NCI-H1092 treated with DMSO at 0.1 percent for 48 hours (cell line): Measurements from ENCODE around the gene SLC2A11.
"Not testable (repeated sequence)": the region's sequence is repeated elsewhere in the genome, so short reads cannot be mapped to it uniquely, and the experiment has no call there.

ENCODE experiments used
- DNase-seq: peaks from one replicate; lab custom pipeline; 2025; lab: John Stamatoyannopoulos, UW

Gene SLC2A11

DNA sequence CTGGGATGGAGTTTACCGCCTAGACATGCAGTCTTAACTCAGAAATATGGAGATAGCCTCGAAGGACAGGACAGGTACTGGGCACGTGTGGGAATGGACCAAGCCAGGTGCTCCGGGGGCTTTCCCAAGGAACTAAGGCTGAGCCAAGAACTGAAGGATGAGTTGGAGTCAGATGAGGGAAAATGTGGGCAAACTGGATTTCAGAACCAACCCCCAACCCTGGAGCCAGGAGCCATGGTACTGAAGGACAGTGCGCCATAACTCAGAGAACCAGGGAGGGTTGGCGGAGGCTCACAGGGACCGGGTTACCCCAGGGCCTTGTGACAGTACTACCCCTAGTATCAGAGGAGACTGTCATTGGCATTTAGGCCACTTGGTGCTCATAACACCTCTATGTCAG is 34.1 kb downstream of the SLC2A11 start:
- no peak for DNase-seq

DNA sequence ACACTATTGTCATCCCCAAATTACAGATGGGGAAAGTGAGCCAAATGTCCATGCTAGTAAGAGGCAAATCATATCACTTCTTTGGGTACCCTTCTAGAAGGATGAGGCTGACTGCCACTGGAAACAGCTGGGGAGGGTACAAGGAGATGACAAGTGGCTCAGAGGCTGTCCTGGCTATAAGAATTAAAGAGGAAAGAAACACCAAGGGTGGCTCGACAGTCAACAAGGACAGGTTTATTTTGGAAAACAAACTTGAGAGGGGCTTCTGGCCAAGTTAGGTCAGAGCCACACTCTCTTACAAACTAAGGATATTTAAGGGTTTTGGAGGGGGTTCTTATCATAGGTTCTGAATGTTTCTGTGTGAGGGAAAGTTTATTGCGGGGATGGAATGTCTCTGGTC is 34.5 kb downstream of the SLC2A11 start:
- no peak for DNase-seq

GRCh38 chr22:23892706-23893105 is 35.0 kb downstream of the SLC2A11 start:
- no peak for DNase-seq

DNA sequence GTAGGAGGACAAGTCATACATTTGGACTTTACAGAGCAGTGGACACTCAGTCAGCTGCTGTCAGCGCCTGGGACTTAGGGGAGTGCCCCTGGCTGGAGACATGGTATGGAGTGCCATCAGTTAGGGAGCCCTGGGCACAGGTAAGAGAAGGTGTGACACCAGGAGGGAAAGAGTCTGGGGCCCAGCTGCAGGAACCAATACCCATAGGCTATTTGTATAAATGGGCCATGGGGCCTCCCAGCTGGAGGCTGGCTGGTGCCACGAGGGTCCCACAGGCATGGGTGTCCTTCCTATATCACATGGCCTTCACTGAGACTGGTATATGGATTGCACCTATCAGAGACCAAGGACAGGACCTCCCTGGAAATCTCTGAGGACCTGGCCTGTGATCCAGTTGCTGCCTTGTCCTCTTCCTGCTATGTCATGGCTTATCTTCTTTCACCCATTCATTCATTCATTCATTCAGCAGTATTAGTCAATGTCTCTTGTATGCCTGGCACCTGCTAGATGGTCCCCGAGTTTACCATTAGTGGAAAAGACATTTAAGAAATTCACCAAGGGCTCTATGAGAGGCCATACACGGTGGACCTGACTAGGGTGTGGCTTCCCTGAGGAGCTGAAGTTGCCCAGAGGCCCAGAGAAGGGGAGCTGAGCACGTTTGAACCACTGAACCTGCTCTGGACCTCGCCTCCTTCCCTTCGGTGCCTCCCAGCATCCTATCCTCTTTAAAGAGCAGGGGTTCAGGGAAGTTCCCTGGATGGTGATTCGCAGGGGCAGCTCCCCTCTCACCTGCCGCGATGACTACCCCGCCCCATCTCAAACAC is 35.7 kb downstream of the SLC2A11 start:
- DNase-seq, result no peak

- peak; percentile 87 for DNase-seq
These were observed 36.5 kb downstream of the SLC2A11 start, which contains the start of gene MIF for GRCh38 chr22:23893945-23894709. TSS of gene MIF (plus strand) at chr22:23894383. CDS start at chr22:23894475, 92 bp downstream.

DNA sequence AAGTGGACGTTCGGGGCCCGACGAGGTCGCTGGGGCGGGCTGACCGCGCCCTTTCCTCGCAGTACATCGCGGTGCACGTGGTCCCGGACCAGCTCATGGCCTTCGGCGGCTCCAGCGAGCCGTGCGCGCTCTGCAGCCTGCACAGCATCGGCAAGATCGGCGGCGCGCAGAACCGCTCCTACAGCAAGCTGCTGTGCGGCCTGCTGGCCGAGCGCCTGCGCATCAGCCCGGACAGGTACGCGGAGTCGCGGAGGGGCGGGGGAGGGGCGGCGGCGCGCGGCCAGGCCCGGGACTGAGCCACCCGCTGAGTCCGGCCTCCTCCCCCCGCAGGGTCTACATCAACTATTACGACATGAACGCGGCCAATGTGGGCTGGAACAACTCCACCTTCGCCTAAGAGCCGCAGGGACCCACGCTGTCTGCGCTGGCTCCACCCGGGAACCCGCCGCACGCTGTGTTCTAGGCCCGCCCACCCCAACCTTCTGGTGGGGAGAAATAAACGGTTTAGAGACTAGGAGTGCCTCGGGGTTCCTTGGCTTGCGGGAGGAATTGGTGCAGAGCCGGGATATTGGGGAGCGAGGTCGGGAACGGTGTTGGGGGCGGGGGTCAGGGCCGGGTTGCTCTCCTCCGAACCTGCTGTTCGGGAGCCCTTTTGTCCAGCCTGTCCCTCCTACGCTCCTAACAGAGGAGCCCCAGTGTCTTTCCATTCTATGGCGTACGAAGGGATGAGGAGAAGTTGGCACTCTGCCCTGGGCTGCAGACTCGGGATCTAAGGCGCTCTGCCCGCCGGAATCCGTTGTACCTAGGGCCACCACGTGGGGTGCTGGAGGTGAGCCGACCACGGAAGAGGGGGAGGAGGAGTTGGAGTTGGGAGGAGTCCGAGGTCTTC is 37.3 kb downstream of the SLC2A11 start:
- DNase-seq, result peak; percentile 62

DNA sequence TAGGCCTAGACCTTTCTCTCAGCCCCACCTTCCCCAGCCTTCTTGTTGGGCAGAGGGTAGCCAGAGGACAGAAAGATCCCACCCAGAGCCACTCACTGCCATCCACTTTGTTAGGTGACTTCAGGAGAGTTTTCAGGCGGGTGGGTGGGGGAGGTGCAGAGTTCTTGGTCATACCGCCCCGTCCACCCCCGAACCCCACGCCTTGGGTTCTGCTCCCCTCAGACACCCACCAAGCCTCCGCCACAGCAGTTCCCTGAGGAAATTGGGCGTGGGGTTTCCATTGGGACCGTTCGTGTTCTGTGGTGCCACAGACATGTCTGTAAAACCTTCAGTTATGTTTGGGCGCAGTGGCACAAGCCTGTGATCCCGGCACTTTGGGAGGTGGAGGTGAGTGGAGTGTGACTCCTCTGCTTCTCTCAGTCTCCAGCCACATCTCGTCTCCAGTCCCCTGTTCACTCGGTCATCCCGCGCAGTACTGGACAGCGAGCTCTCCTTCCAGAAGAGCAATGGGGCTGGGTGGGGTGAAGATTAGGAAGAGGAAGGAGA is 38.0 kb downstream of the SLC2A11 start:
- no peak for DNase-seq

GRCh38 chr22:23896166-23896522 is 38.5 kb downstream of the SLC2A11 start:
- no peak for DNase-seq

DNA sequence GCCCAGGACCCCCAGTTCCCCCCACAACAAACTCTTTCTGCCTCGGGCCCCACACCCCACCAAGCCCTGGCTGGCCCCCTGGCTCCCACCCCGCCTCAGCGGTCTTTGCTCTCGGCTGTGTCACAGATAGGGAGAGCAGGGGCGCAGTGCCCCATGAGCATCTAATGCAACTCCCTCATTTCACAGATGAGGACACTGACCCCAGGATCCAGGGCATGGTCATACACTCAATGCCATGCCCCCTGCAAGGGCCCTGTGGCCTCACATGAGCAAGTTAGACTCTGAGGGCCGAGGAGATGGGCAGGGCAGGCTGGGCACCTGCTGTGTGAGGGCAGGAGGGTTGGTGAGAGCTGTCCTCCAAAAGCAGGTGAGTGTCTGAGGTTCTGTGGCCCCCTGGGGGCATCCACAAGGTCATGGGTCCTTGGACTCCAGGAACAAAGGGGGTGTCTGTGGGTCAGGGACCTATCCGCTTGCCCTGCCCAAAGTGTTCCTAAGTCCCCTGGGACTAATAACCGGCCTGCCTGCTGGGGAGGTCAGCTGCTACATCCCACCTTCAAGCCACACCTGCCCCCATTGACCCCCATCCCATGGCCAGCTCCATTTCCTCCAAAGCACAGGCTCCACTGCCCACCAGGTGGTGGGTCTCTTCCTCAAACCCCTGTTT is 39.0 kb downstream of the SLC2A11 start:
- no peak for DNase-seq

- DNase-seq, result no peak
These were observed 39.6 kb downstream of the SLC2A11 start for GRCh38 chr22:23897320-23897719.

DNA sequence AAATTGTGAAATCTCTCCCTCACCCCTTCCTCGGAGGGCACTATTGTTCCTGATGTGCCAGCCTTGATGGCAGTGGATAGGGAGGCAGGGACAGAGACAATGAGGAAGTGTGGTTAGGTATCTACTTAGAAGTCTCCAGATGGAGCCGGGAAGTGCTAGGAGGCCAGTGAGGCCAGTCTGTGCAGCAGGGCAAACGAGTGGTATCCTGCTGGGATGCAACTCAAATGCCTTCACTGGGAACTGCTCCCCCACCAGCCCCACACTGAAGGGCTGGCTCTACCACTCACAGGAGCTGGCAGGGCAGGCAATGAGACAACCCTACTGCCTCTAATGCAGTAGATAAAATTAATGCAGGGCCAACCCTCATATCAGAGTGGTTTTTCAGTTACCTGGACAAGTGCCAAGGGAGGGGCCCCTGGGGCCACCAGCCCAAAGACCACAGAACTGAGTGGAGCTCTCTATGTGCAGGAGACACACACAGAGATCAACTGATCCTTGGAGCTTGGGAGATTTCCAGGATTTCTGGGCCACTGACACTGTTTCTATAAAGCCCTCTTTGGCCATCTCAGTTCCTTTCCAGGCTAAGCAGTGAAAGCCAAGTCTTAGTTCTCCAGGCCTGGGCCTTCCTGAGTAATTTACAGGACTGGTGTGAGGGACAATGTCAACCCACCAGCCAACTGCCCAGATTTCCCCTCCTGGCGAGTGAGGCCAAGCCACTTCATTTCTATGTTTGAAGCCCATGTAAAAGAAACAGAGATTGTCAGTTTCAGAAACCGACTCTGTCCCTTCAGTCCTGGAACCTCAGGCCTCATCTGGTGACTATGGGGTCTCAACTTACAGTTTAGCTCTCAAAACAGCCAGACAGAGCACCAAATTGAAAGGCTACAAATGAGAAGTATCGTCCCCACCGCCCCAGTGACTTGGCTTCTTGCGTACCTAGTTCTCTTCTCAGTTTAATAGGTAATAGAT is 40.6 kb downstream of the SLC2A11 start:
- DNase-seq, result no peak

DNA sequence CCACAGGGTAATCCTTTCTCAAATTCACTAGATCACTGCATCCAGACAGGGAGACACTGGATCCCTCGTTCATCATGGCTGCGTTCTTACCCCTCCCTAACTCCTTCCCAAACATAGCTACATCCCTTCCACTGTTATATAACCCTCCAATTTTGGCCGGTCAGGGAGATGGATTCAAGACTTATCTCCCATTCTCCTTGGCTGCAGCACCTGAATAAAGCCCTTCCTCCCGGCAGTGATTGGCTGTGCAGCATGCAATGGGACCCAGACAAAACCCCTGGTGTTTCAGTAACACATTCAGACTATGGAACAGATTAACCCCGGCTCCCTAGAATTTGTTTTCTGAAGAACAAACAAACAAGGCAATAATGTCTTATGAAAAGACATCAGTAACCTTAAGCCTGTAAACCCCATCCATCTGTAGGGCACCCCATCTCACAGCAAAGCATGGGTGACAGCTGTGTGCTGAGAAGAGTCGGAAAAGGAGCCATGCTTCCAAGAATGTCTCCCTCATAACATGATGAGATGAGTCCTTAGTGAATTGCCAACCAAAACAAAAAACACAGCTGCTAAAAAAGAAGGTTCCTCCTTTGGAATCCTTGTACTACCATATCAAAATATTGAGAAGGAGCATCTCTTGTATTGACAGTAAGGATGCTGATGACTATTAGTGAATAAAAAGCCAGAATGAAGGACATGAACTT is 41.5 kb downstream of the SLC2A11 start:
- no peak for DNase-seq

- not testable (repeated sequence) for DNase-seq
These were observed 42.6 kb downstream of the SLC2A11 start for GRCh38 chr22:23900227-23900626.

DNA sequence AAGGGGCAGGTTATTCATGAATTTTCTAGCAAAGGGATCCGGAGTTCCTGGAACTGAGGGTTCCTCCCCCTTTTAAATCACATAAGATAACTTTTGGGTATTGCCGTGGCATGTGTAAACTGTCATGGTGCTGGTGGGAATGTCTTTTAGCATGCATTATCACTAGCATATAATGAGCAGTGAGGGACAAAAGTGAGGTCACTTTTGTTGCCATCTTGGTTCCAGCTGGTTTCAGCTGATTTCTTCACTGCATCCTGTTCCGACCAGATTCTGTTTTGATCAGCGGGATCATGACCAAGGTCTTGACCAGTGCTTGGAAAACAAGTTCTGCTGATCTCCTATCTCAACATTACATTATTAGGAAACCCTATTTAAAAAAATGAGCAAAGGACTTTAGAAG is 43.9 kb downstream of the SLC2A11 start:
- no peak for DNase-seq

- DNase-seq, result no peak
These were observed 45.8 kb downstream of the SLC2A11 start for GRCh38 chr22:23903328-23903971.

- no peak for DNase-seq
These were observed 47.0 kb downstream of the SLC2A11 start for GRCh38 chr22:23904573-23905254.

DNA sequence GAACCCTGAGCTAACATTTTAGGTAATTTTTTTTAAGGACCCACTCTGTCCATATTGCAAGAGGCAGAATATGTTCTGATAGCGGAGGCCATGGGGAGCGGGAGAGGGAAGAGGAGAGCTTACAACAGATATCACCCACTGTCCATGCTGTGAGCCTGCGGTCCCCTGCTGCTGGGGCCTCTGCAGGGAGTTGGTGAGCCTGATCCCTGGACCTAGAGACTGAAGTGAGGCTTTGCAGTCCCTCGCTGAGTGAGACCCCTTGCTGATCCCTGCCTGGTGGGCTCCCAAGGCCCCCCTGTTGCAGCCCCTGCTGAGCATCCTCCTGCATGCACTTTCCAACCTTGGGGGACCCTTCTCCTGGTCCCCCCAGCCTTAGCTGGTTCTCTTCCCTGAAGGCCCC is 49.0 kb downstream of the SLC2A11 start:
- no peak for DNase-seq

- not testable (repeated sequence) for DNase-seq
These were observed 49.7 kb downstream of the SLC2A11 start for GRCh38 chr22:23907423-23907822.
